GM21390 (cell line): ENCODE measurements around the gene AFAP1L2.

Experiments used
- ATAC-seq: cut with Tn5 transposase; IDR thresholded peaks from one replicate; pipeline ENCODE4 v1.9.1; 2021; ENCODE audit not compliant: unreplicated experiment

Gene AFAP1L2

GRCh38 chr10:114392112-114392835 is 12.0 kb downstream of the AFAP1L2 start:
- ATAC-seq = no peak

DNA sequence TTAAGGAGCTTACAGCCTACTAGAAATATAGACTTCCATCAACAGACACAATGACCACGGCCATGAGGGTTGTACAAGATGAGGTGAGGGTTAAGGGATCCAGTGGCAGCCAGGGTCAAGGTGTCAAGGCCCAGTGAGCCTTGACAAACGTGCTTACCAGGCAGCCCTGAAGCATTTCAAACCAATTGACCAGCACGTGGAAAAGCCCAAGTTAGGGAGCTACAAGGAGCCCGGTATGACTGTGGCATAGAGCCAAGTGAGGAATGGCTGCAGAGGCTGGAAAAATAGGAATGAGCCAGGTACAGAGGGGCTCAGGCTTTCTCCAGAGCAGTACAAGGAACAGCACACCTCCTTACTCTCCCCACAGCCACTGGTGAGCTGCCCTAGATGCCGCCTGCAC is 12.7 kb downstream of the AFAP1L2 start:
- ATAC-seq = no peak

- no peak for ATAC-seq
These were observed 14.9 kb downstream of the AFAP1L2 start for GRCh38 chr10:114389426-114389825.

DNA sequence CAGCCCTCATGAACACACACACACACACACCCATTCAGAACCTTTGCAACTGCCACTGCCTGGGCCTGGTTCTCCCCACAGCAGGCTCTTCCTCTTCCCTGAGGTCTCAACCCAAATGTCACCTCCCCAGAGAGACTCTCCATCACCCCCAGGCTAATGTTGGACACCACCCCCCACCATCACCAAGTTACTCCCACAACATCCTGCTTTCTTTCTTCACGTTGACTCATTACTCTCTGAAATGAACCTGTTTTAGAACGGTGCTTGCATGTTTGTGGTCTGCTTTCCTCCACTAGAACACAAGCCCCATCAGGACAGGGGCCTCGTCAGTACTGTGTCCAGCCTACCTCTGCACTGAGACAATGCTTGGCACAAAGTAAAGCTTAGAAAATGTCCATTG is 16.0 kb downstream of the AFAP1L2 start:
- ATAC-seq = peak; percentile 60

GRCh38 chr10:114387784-114388183 is 16.5 kb downstream of the AFAP1L2 start:
- no peak for ATAC-seq

DNA sequence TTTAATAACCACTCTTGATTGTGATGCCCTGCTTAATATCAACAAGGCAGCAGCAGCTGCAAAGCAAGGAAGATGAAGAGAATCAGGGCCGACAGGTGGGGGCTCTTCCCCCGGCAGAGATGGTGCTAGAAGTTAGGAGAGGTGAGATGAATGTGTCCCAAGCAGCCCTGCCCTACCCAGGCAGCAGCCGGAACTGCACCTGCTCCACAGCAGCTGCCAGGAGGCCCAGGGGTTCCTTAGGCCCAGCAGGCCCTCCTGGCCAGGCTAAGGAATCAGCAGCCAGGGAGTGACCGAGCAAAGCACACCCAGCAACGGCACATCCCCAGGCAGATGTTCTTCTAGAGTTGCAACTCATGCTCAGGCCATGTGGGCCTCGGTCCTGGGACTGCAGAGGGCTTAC is 17.9 kb downstream of the AFAP1L2 start:
- no peak for ATAC-seq

DNA sequence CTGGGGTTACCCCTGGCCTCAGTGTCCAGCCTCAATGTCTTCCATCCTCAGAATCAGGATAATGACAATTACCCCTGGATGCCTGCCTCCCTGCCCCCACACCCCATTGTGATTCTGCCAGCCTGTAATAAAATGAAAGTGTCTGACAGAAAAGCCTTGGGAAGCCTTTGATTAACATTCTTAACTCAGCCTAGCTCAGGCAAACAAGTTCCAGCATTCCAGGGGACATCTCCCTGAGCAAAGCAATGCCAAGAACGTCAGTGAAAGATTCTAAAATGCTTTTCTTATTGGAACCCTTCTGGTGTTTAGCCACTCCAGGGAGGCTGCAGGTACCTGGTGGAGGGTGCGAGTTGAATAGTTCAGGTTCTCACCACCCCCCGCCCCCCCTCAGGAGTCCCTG is 18.7 kb downstream of the AFAP1L2 start:
- ATAC-seq = no peak

DNA sequence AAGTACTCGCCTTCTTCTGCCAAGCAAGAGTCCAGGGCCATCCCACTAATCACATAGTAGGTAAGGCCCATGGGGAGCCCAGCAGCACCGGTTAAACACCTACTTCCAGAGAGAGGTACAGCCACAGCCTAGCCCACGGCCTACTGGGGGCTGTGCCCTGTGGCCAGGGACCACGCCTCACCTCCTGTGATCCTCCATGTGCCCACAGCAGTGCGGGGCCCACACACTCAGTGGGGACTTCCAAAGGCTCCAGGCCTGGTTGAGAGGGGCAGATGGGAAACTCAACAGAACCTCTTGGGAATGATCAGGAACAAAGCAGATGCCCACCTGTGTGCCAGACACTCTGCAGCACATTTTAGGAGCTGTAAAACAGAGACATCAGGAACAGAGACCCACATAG is 19.7 kb downstream of the AFAP1L2 start:
- ATAC-seq = no peak

DNA sequence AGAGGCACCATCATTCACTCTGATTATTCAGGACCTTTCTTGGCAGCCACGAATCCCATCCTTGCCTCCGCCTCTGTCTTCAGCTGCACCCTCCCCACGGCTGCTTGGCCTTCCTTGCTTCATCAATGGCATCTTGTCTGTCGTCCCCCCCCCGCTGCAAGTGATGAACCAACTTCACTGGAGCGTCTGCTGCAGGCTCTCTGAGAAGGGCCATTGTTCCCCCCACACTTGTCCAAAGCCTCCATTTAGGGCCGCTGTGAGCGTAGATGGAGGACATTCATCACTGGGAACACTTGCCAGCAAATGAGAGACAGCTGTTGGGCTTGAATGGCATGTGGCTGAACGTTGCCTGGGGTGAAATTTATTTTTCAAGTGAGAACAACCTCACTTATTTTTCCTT is 20.1 kb downstream of the AFAP1L2 start:
- ATAC-seq = no peak

DNA sequence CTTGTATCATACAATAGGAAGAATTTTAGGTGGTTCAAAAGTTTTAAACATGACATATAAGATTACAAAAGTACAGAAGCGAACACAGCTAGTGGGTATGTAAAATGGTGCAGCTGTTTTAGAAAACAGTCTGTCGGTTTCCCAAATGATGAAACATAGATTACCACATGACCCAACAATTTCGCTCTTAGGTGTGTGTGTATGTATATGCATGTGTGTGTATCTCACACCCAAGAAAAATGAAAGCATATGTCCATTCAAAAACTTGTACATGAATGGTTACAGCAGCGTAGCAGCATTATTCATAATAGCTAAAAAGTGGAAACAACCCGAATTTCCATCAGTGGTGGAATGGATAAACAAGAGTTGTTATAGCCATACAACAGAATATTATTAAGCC is 23.5 kb downstream of the AFAP1L2 start:
- no peak for ATAC-seq

DNA sequence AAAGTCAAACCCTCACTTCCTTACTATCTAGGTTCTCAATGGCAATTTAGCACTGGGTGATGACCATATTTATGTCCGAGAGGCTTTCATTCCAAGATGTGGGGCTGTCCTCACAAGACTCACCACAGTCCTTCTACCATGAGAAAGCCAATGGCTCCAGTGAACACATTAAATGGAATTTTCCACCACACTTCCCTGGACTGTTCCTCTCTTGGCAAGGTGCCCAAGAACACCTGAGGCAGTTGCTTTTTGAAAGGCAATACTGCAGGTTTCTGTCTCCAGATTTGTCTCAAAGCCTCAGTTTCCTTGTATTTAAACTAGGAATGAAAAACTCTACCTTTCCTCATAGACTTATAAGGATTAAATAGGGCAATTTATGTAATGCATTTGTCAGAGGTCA is 24.2 kb downstream of the AFAP1L2 start:
- no peak for ATAC-seq

DNA sequence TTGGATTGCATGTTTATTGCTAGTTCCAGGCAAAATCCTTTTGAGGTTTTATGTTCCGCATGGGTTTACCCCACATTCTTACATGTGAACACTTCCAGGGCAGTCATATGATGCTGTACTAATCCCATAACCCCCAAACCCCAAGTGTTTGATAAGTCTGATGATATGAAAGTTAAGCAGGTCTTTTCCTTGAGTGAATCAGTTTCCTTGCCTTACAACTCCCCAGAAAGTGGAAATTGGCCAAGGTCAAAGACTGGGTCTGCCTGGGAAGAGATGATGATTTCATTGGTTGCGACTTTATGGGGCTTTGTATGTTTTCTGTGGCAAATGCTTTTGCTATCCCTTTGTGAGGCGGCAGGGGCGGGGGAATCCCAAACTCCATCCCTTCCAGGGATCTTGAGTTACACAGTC is 24.7 kb downstream of the AFAP1L2 start:
- ATAC-seq = no peak

DNA sequence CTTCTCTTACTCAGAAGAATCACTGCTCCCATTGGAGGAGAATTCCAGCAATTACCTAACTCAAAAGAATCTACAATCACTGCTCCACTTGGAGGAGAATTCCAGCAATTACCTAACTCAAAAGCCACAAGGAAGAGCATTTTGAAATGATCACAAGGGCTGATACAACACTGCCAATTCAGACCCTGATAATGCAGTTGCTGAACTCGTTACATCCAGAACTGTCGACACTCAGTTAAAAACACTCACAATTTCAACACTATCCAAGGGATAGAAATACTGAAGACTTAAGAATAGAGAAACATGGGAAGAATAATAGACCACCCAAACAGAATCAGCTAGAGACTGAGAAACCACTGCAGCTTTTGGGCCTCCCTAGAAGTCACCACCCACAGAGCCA is 27.8 kb downstream of the AFAP1L2 start:
- ATAC-seq = no peak

- ATAC-seq = no peak
These were observed 29.3 kb downstream of the AFAP1L2 start for GRCh38 chr10:114375047-114375446.

DNA sequence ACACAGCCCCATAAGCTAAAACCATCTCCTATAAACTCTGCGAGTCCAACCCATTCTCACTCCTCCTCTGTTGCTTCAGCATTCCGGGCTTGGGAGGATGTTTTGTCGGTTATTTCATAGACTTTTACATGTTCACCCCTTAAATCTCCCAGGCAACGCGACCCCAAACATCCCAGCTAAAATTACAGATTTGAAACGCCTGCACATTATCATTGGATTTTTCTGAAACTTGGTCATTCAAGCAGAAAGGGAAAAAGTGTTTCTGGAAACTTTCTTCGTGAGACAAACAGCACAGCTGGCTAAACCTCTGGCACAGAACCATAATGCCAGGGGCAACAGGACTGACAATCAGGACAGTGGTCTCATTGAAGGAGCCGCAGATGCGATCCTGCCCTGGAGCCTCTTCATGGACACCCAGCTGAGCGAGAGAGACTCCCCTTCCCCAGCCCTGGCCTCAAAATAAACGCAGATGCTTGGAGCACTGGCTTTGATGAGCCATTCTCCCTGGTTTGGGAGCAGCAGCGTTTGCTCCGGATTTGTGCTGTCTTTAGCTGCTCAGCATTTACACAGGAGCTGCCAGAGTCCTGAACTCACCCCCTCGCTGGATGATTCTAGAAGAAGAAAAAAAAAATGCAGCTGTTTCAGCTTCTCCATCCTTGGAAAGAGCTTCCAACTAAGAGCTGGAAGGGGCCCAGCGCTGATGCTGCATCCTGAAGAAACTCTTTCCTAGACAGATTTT is 30.1 kb downstream of the AFAP1L2 start:
- no peak for ATAC-seq

GRCh38 chr10:114373631-114374030 is 30.7 kb downstream of the AFAP1L2 start:
- no peak for ATAC-seq

GRCh38 chr10:114372995-114373394 is 31.3 kb downstream of the AFAP1L2 start:
- no peak for ATAC-seq

- ATAC-seq = no peak
These were observed 32.1 kb downstream of the AFAP1L2 start for GRCh38 chr10:114372179-114372578.

DNA sequence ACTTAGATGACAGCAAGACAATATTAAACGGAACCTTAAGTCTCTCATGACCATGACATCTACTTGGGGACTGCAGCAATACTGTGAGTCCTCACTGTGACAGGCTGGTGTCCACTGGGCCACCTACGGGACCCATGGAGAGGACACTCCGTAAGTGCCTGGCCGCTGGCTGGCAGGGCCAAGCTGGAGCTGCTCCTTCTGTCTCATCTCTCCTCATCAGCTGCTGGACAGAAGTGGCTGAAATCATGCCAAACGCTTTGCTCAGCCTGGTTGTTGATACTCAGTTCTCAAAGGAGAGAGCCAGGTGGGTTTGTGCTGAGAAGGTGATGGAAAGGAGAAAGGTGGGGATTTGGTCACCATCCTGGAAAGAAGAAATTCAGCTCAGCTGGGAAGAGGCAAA is 33.3 kb downstream of the AFAP1L2 start:
- no peak for ATAC-seq

- no peak for ATAC-seq
These were observed 34.1 kb downstream of the AFAP1L2 start for GRCh38 chr10:114370199-114370598.

DNA sequence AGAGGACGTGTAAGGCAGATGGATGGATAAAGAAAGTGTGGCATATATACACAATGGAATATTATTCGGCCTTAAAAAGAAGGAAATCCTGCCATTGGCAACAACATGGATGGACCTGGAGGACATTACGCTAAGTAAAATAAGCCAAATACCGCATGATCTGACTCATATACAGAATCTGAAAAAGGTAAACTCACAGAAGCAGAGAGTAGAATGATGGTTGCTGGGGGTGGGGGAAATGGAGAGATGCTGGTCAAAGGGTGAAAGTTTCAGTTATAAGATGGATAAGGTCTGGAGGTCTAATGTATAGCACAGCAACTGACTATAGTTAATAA is 36.3 kb downstream of the AFAP1L2 start:
- ATAC-seq = no peak

DNA sequence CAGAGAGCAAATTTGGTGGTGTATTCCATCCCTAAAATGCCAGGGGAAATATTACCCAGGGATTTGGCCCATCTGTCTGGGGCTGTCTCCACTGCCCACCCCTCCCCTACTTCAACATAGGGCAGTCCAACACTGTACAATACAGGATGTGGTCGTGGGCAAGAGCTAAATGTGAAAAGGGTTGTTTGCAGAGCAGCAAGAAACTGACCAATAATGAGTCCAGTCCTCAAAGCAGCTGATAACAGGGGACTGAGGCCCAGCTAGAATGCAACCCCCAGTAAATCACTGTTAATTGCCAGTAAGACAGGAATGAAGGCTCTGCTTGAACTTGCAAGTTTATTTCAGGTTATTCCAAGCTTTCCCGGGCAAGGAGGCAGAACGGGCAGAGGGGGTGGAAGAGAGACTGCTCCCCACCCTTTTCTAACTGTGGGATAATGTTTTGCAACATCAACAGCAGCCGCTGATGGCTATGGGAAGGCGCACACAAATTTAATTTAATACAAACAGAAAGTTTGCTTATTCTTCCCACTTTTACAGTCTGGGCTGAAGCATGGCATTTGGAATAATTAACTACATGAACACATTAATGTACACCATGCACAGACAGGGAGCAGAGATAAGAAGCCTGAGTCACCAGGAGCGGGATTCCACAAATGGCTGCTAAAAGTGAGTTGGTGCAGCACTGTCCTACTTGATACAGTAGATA is 36.8 kb downstream of the AFAP1L2 start:
- no peak for ATAC-seq
